Suppressor macrophage treated with lipopolysaccharide for 1 hour (primary cell): ENCODE data around the gene PELI3.
A peak's percentile ranks its signal among the peaks of the same experiment; 100 is the strongest.
"Not testable (repeated sequence)": the region's sequence is repeated elsewhere in the genome, so short reads cannot be mapped to it uniquely, and the experiment has no call there.

Experiments used
- DNase-seq, 3 donors: peaks; one replicate each; pipeline ENCODE4 v3.0.0-alpha.2; 2020 to 2022

Gene PELI3

DNA sequence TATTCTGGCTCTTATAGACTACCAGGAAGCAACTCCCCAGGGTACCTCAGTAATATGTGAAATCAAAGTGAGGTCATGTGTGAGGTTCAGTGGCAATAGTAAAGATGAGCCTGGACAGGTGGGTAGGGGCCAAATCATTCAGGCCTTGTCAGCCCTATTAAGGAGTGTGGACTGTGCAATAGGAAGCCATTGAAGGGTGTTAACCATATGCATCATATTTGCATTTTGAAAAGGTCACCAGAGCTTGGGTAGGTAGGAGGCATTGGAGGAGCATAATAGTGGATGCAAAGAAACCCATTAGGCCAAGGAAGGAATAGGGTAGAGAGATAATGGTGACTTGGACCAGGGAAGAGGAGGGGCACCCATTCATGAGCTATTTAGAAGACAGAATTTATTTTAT lies 19.7 kb upstream of the PELI3 start:
- DNase-seq, result no peak

DNA sequence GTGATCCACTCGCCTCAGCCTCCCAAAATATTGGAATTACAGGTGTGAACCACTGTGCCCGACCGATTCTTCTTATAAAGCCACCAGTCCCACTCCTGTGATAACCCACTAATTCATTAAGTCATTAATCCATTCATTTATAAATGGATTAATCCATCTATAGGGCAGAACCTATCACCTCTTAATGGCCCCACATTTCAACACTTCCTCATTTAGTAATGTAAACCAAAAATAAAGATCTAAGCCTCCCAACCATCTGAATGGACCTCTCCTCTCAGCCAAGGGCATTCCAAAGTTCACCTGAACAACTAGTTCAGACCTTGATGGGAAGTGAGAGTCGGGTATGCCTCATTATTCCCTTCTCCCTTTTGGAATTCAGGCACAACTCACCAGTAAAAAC lies 18.2 kb upstream of the PELI3 start:
- DNase-seq, result no peak

DNA sequence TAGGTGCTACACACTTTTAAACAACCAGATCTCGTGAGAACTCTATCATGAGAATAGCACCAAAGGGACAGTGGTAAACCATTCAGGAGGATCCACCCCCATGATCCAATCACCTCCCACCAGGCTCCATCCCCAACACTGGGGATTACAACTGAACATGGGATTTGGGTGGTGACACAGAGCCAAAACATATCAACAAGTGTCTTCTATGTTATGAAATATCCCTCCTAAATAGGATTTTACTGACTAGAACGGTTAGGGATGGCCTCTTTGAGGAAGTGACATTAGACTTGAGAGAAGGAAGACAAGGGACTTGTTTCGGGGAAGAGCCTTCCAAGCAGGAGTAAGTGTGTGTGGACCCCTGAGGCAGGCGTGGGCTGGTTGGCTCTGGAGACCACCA lies 16.1 kb upstream of the PELI3 start:
- DNase-seq, result peak; percentile 24 to 47 (median 37)

DNA sequence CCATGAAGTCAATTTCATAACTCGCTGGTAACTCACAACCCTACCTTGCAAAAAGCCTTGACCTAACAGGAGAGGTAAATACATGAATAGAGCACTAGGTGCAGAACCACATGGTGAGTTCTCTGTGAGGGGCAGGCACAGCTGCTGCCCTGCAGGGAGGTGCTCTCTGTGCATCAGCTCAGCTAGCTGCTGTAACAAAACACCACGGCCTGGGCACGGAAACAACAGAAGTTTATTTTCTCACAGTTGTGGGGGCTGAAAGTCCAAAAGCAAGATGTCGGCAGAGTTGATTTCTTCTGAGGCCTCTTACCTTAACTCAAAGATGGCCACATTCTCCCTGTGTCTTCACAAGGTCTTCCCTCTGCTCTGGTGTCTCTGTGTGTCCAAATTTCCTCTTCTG lies 15.0 kb upstream of the PELI3 start:
- no peak for DNase-seq

DNA sequence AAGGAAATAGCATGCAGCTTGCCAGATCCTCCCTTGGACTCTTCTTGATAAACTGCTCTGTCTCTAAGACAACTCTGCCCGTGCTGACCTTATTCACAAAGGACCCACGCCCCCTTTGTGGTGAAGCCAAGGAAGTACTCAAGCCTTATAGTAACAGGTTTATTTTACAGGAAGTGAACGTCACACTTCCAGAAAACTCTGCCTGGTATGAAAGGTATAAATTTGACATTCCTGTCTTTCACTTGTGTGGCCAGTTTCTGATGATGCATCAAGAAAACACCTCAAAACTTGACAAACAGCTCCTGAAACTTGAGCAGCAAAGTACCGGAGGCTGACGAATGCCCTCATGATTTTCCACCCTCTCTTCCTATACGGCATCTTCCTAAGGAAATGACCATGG lies 12.5 kb upstream of the PELI3 start:
- no peak for DNase-seq

DNA sequence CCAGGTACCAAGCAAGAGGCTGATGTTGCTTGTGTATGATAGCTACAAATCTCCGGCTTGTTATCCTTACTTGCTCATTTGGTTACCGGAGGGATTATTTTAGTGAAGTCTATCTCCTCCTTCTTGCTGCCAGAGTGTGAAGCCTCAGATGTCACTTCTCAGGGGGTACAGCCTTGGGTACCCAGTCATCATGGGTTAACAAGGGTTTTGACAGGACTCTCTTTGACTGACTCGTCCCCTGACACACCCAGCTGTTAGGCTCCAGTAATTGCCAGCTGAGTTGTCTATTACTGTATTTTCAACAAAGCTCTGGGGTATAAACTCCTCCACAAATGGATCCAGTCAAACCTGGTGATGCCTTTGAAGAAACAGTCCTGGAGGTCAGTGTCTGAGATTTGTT lies 11.9 kb upstream of the PELI3 start:
- no peak for DNase-seq

DNA sequence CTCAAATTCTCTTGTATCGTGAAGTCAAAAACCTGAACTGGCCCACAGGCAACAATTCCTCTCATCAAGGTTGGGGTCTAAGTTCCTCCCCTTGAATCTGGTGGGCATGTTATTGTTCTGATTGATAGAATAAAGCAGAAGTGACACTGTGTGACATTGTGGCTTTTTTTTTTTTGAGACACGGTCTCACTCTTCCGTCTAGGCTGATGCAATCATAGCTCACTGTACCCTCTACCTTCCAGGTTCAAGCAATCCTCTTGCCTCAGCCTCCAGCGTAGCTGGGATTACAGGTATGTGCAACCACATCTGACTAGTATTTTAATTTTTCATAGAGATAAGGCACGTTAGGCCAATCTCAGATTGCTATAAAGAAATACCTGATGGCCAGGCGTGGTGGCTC lies 8.9 kb upstream of the PELI3 start:
- no peak for DNase-seq

DNA sequence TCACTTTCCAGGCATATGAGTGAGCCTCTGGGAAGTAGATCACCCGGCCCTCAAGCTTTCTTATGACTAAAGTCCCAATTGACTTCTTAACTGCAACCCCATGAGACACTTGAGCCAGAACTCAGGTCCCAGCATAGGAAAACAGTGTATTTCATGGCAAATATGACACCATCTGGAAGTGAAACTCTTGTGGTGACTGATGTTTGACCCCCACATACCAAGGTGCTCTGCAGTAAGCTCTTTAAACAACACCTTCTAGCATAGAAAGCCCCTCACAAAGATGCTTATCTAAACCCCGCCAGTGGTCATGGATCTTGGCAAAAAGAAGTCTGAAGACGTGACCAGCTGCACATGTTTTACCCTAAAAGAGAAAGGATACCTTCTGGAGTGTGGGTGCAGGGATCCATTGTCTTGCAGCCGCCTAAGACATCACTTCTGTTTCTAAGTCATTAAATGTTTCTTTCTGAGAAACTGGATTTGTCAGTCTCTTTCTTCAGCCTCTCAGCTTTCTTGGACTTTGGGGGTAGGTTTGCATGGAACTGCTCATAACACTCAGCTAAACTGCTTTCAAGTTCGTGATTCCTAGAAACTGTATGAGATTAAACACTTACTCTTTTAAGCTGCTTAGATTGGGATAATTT lies 7.4 kb upstream of the PELI3 start:
- peak; percentile 12 to 37 (median 31) for DNase-seq

DNA sequence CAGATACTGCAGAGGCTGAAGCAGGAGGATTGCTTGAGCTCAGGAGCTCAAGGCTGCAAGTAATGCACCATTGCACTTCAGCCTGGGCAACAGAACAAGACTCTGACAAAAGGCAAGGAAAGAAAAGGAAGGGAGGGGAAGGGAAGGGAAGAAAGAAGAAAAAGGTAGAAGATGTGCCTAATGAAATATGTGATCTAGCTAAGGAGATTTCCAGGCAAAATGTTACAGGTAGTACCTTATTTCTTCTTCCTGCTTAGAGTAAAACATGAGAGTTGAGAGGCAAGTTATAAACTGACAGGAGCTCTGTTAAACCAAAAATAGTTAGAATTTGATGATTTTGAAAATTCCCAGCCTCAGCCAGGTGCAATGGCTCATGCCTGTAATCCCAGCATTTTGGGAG lies 4.7 kb upstream of the PELI3 start:
- DNase-seq, result no peak

DNA sequence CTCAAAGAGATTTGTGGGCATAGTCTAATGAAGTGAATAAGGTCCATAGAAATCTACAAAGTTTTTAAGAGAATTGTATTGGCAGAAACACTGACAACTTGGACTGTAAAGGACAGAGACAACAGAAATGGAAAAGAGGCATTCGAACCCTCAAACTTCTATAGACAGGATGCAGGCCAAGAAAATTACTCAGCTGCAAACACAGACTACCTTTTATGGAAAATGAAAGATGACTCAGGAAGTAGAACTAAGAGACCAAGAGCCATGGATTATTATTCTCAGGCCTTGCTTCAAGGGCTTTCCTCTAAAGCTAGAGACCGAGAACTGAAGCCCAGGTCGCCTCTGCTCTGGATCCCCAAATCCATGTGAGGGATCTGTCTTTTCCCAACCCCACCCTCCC lies 3.8 kb upstream of the PELI3 start:
- no peak for DNase-seq

DNA sequence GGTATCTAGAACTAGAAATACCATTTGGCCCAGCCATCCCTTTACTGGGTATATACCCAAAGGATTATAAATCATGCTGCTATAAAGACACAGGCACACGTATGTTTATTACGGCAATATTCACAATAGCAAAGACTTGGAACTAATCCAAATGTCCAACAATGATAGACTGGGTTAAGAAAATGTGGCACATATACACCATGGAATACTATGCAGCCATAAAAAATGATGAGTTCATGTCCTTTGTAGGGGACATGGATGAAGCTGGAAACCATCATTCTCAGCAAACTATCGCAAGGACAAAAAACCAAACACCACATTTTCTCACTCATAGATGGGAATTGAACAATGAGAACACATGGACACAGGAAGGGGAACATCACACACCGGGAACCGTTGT lies 2.6 kb upstream of the PELI3 start:
- not testable (repeated sequence) for DNase-seq

DNA sequence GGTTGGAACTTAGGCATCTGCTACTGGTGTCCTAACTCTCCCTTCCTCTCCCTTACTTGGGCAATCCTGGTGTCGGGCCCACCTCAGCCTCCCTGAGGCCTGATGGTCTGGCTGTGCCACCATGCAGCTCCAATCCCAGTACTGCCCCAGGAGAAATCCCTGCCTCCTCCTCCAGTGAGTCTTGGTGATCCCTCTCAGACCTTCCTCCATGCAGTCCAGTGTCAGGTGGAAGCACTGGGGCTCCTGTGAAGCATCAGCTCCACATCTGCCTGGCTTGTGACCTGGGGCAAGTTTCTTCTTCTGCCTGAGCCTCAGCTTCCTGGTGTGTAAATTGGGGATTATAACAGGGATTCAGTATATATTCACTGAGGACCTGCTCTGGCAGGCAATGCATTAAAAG lies 1.8 kb upstream of the PELI3 start:
- DNase-seq, result no peak

DNA sequence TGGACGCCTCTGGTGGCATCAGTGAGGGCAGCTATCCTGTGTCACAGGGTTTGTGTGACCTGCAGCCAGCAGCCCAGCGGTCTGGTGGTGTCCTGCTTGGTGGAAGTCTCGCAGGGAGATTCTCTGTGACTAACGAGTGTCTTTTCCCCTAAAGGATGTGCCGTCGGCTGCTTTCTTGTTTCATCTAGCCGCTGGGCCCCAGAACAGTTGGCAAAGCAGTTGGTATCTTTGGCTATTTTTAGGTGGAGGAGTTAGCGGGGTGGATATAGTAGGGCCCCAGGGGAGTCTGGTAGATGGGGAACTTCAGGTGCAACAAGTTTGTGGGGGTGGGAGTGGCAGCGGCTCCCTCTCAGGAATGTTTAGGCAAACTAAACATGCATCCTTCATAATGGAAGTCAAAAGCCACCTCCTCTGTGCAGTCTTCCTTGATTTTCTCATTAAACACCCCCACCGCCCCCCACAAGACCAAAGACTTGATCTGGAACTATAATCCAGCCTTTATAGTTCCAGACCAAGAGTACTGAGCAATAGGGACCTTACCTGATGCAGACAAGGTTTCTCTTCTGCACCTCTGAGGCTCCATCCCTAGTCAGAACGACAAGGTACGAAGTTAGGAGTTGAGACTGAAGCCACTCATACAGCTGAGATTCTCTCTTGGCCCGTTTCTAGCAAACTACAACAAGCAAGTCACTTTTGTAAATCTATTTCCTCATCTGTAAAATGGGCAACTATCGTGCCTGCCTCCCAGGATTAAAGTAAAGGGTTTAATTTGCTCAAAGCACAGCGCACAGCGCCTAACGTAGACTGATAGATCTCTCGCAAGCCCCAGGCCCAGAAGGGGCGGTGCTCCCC lies 1.1 kb upstream of the PELI3 start:
- DNase-seq, result no peak

DNA sequence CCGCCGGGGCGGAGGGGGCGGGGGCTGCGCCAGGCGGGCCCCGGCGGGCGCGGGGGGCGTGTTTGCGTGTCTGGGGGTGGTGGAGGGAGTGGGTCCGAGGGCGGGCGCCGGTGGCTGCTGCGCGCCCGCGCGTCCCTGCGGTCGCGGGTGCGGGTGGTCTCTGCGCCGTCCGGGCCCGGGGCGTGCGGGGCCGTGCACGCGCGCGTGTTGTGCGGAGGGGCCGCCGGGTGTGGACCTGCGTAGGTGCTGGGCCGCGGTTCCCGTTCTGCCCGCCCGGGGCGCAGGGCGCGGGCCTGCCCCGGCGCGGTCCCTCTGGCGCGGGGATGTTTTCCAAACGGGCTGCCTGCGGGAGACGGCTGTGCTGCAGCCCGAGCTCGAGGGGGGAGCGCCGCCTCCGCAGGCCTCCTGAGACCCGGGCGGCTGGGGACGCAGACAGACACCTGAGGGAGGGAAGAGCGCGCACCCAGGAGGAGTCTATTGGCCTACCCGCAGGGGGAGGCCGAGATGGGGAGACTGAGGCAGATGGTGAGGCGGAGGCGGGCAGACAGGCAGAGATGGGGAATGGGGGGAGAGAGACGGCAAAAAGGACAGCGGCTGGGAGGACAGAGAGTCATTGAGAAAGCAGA lies 442 bp downstream of the PELI3 start:
- DNase-seq, result peak in 2 of 3 donors; percentile 36 to 59

DNA sequence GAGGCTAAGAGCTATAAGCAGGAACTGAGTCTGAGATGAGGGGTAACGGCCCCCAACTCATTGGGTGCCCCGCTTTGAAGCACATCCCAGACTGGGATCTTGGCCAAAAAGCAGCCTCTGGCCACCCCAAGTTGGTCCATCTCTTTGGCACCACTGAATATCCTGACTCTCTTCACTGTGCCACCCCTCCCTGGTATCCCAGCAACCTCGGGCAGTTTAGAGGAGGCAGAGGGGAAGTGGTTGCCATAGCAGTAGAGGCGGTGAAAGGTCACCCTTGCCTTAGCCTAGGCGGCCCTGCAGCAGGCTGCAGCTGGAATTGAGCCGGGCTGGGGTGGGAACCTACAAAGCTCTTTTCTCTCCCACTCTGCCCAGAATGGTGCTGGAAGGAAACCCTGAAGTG lies 1.1 kb downstream of the PELI3 start:
- DNase-seq, result peak; percentile 78 to 82 (median 81)

DNA sequence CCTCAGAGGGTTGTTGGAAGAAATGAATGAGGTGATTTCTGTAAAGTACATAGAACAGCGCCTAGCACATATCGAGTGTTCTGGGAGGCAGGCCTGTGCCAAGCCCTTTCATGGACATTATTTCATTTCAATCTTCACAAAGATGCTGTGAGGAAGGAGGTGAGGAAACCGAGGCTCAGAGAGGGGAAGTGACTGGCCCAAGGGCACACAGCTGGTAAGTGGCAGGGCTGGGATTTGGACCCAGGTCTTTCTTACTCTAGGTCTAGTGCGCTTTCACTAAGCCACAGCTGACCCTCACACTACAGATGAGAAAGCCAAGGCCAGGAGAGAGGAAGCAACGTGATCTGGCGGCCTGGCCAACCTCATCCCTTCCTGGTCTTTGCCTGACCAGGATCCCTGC lies 2.0 kb downstream of the PELI3 start:
- no peak for DNase-seq

DNA sequence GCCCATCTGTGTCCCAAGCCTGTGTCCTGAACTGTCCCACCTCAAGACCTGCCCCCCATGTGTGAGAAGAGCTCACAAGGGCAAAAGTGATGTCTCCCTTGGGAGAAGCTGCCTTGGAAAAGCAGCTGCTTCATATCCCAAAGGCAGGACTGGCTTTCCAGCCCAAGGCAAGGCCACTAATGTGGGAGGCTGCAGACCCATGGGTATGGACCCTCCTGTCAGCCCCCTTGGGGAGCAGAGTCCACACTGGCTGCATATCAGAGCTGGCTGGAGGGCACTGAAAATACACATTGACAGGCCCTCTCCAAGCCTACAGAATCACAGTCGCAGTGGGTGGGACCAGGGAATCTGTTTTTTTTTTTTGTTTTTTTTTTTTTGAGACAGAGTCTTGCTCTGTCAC lies 2.7 kb downstream of the PELI3 start:
- DNase-seq, result no peak

DNA sequence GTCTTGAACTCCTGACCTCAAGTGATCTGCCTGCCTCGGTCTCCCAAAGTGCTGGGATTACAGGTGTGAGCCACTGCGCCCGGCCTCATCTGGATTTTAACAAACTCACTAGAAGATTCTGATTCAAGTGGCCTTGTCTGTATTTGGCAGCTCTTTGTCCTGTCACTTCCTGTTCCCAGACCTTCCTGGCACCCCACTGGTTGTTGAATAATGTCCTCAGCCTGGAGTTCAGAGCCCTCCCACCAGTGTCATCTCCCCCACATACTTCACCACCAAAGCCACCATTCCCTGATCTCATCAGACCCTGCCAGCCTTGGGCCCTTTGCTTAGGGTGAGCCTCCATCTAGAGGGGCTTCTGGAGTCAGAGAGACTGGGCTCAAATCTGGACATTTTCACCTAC lies 3.3 kb downstream of the PELI3 start:
- no peak for DNase-seq

DNA sequence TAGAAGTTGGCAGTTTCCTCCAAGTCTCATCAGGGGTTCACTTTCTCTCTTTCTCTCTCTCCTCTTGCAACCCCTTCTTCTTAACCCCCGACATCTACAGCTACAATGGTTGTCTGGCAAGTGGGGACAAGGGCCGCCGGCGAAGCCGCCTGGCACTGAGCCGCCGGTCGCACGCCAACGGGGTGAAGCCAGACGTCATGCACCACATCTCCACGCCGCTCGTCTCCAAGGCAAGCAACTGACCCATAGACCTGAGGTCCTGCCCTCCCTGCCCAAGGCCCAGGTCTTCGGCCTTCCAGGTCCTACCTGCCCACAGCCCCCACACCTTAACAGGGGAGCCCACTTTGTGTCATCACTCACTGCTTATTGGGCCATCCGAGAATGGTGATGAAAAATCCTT lies 4.4 kb downstream of the PELI3 start:
- no peak for DNase-seq

DNA sequence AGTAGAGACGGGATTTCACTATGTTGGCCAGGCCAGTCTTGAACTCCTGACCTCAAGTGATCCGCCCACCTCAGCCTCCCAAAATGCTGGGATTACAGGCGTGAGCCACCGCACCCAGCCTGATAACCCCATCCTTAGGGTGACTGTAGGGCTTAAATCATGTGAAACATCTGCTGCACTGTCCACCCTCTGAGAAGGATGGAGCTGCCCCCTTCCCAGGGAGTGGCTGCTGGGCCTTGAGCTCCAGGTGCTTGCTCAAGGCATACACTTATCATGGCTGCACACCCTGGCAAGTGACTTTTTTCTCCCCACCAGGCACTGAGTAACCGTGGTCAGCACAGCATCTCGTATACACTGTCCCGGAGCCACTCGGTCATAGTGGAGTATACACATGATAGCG lies 5.3 kb downstream of the PELI3 start:
- no peak for DNase-seq

DNA sequence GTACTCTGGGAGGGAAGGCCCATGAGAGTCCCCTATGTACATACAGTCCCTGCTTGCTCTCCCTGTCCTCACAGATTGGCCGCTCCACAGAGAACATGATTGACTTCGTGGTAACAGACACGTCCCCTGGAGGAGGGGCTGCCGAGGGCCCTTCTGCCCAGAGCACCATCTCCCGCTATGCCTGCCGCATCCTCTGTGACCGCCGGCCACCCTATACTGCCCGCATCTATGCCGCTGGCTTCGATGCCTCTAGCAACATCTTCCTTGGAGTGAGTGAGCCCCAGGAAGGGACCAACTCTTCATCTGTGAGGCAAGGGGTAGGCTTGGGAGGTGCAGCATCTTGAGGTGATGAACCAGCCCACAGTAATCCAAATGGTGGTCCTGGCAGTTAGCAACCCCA lies 6.5 kb downstream of the PELI3 start:
- DNase-seq, result no peak

DNA sequence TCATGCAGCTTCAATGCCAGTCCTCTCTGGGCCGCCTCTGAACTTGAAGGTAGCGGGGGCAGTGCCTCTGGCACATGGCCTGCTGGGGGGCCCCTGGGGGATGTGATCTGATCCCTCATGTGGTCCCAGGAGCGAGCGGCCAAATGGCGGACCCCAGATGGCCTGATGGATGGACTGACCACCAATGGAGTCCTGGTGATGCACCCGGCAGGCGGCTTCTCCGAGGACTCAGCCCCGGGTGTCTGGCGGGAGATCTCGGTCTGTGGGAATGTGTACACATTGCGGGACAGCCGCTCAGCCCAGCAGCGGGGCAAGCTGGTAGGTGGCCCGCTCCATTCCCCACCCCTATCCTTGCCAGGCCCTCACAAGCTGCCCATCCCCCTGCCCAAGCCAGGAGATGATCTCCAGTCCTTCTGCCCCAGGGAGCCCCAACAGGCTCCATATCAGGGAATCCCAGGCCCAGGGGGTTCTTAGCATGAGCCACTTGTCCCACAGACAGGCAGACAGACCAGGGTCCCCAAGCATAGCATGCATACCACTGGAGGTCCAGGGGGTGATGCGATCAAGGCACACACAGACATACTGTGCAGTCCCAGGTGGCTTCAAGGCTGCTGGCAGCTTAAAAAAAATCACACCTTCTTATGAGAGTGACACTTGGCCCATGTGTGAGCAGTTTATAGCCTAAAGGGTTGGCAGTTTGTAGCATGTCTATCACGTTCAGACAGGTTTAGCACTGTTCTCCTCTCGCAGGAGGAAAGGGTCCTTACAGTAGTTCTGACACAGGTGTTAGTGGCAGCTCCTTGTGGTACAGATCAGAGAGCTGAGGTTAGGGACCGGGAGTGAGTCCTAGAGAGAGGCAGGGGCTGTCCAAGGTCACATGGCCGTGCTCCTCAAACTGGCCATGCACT lies 7.2 kb downstream of the PELI3 start:
- DNase-seq, result no peak
